ENCODE results near the gene PDCD6IP. TPM values are rescaled to one million over a fixed set of nuclear protein-coding genes. Genes with fewer than 3 reads are reported as not detected.

PDCD6IP gene
- total RNA-seq, 1 donor from 2014 or later = 203 TPM

DNA sequence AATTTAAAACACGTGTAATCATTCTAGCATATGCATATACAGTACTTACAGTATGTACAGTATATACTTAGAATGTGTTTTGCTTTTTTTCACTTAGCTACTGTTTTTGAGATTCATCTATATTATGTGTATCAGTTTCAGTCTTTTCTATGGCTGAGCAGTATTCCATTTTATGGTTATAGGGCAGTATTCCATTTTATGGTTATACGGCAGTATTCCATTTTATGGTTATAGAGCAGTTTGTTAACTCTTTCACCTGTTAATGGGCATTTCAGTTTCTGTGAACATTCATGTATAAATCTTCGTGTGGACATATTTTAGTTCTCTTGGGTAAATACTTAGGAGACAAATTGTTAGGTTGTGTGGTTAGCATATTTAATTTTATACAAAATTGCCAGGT lies 40.9 kb downstream of the PDCD6IP start:
- H3K36me3 ChIP-seq (ENCODE audit: insufficient read depth, low read length) = peaks cover 14% of the 10 kb centered on the region
- H3K79me2 ChIP-seq (ENCODE audit: insufficient read depth, low read length) = peaks cover 14% of the 10 kb centered on the region
- H3K4me2 ChIP-seq (ENCODE audit: low read length) = no peak overlapping the region
- no peak overlapping the region for H3K9ac ChIP-seq (ENCODE audit: low read length)
- H3K4me3 ChIP-seq (ENCODE audit: insufficient read depth, low read depth, low read length) = no peak overlapping the region
- H3K9me3 ChIP-seq (ENCODE audit: insufficient read depth, low read depth, low read length) = no peaks in the 10 kb centered on the region
- no peaks in the 10 kb centered on the region for H3K9me3 Mint-ChIP-seq (ENCODE audit: unreplicated experiment)
- no peak overlapping the region for H2AFZ ChIP-seq (ENCODE audit: low read depth, low read length)
- FAIRE-seq = no peak
- no peaks in the 10 kb centered on the region for H3K4me1 Mint-ChIP-seq (ENCODE audit: low read depth, unreplicated experiment)
- no peak overlapping the region for H3K27ac Mint-ChIP-seq (ENCODE audit: unreplicated experiment)
- no peak overlapping the region for H3K27ac ChIP-seq (ENCODE audit: low read depth, low read length)
- no peak overlapping the region for H3K4me3 Mint-ChIP-seq (ENCODE audit: unreplicated experiment)
- no peak for DNase-seq (ENCODE audit: low read depth)
- no peaks in the 10 kb centered on the region for H3K27me3 ChIP-seq (ENCODE audit: insufficient read depth, low read length)
- H3K36me3 Mint-ChIP-seq (ENCODE audit: low read depth, unreplicated experiment) = peaks cover 10% of the 10 kb centered on the region
- TF ChIP-seq CTCF (IDR thresholded peaks at IDR 0.05; ENCODE audit: insufficient read depth, low read depth, low read length) = no peak
- no peak for TF ChIP-seq EZH2 (IDR thresholded peaks at IDR 0.05; ENCODE audit: insufficient read depth, low read length)
- H3K27me3 Mint-ChIP-seq (ENCODE audit: low read depth, unreplicated experiment) = no peaks in the 10 kb centered on the region
- no peaks in the 10 kb centered on the region for H3K4me1 ChIP-seq (ENCODE audit: insufficient read depth, low read length)
- peaks cover 11% of the 10 kb centered on the region for H4K20me1 ChIP-seq (ENCODE audit: insufficient read depth, low read length)

GRCh38 chr3:33840179-33840578 lies 41.7 kb downstream of the PDCD6IP start:
- FAIRE-seq = no peak
- H3K27ac Mint-ChIP-seq (ENCODE audit: unreplicated experiment) = no peak overlapping the region

More at GRCh38 chr3:33840179-33840578, 41.7 kb downstream of the PDCD6IP start:
- H4K20me1 ChIP-seq (ENCODE audit: insufficient read depth, low read length) = peaks cover 11% of the 10 kb centered on the region
- no peak overlapping the region for H3K4me3 ChIP-seq (ENCODE audit: insufficient read depth, low read depth, low read length)
- DNase-seq (ENCODE audit: low read depth) = no peak
- TF ChIP-seq EZH2 (IDR thresholded peaks at IDR 0.05; ENCODE audit: insufficient read depth, low read length) = no peak
- TF ChIP-seq CTCF (IDR thresholded peaks at IDR 0.05; ENCODE audit: insufficient read depth, low read depth, low read length) = no peak
- H3K4me1 ChIP-seq (ENCODE audit: insufficient read depth, low read length) = no peaks in the 10 kb centered on the region
- H3K36me3 ChIP-seq (ENCODE audit: insufficient read depth, low read length) = peaks cover 20% of the 10 kb centered on the region
- Mint-ChIP-seq H3K4me3 (ENCODE audit: unreplicated experiment) (no peak overlapping the region), H3K4me1 (ENCODE audit: low read depth, unreplicated experiment) (no peaks in the 10 kb centered on the region), H3K27me3 (ENCODE audit: low read depth, unreplicated experiment) (no peaks in the 10 kb centered on the region), H3K9me3 (ENCODE audit: unreplicated experiment) (no peaks in the 10 kb centered on the region), H3K36me3 (ENCODE audit: low read depth, unreplicated experiment) (peaks cover 8% of the 10 kb centered on the region)
- H2AFZ ChIP-seq (ENCODE audit: low read depth, low read length) = no peak overlapping the region
- no peak overlapping the region for H3K9ac ChIP-seq (ENCODE audit: low read length)
- H3K4me2 ChIP-seq (ENCODE audit: low read length) = no peak overlapping the region
- H3K27me3 ChIP-seq (ENCODE audit: insufficient read depth, low read length) = no peaks in the 10 kb centered on the region
- H3K27ac ChIP-seq (ENCODE audit: low read depth, low read length) = no peak overlapping the region
- H3K79me2 ChIP-seq (ENCODE audit: insufficient read depth, low read length) = peaks cover 5% of the 10 kb centered on the region
- no peaks in the 10 kb centered on the region for H3K9me3 ChIP-seq (ENCODE audit: insufficient read depth, low read depth, low read length)

All from astrocyte (in vitro differentiated cells and primary cell).